Measurements from ENCODE around the gene IQCE. TPM values are rescaled to one million over a fixed set of nuclear protein-coding genes. Genes with fewer than 3 reads are reported as not detected.

IQCE gene
- total RNA-seq, 4 donors from 2014 or later, result 10.5 to 18.6 (median 12.8) TPM

- intact Hi-C loops (cut with DNase I; ENCODE audit: low total_unique reads), result no loop called here
- DNase-seq (ENCODE audit: low spot score in 2 of 2), result no peak
- 61 to 72% methylated on average over 5 to 16 of the region's 18 CpGs for WGBS, 2 donors
- H3K4me3 ChIP-seq (ENCODE audit: low read depth, poor library complexity, severe bottlenecking), result no peak overlapping the region
- TF ChIP-seq CTCF (IDR thresholded peaks at IDR 0.05) (no peak), POLR2A (IDR thresholded peaks at IDR 0.05) (no peak)
These were observed 47.0 kb upstream of the IQCE start for GRCh38 chr7:2511769-2512168.

DNA sequence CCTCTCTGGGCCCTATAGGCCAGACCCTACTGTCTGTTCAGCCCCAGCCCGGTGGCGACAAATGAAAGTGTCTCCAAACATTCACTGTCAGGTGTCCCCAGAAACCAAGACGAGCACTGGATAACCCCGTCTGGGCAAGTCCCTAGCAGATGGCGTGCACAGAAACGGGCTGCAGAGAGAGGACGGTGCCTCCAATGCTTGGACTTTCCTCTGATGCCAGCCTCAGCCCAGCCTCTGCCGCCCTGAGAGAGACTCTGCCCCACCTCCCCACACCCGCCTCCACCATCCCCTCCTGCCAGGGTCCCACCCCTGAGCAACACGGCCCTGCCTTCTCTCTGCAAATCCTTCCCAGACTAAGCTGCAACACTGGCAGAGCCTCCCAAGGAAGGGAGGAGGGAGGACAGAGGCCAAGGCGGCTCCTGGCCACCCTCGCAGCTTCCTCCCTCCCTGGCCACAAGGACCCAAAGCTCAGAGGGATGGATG lies 46.6 kb upstream of the IQCE start:
- WGBS, 2 donors, result 24 to 27% methylated on average over 11 of the region's 12 CpGs
- no peak for DNase-seq (ENCODE audit: low spot score in 2 of 2)
- intact Hi-C loops (cut with DNase I; ENCODE audit: low total_unique reads), result no loop called here
- no peak overlapping the region for H3K4me3 ChIP-seq (ENCODE audit: low read depth, poor library complexity, severe bottlenecking)
- no peak for TF ChIP-seq CTCF (IDR thresholded peaks at IDR 0.05)
- no peak for TF ChIP-seq POLR2A (IDR thresholded peaks at IDR 0.05)

- TF ChIP-seq CTCF (IDR thresholded peaks at IDR 0.05) (no peak), POLR2A (IDR thresholded peaks at IDR 0.05) (no peak)
- DNase-seq (ENCODE audit: low spot score in 2 of 2), result no peak
- WGBS, 2 donors, result 58 to 74% methylated on average over 3 of the region's 3 CpGs
These were observed 46.1 kb upstream of the IQCE start for GRCh38 chr7:2512713-2513112.

GRCh38 chr7:2513702-2514101 lies 45.1 kb upstream of the IQCE start:
- intact Hi-C loops (cut with DNase I; ENCODE audit: low total_unique reads), result no loop called here
- no peak overlapping the region for H3K4me3 ChIP-seq (ENCODE audit: low read depth, poor library complexity, severe bottlenecking)
- 90 to 98% methylated on average over 7 of the region's 7 CpGs for WGBS, 2 donors
- no peak for DNase-seq (ENCODE audit: low spot score in 2 of 2)
- TF ChIP-seq POLR2A (IDR thresholded peaks at IDR 0.05) (no peak), CTCF (IDR thresholded peaks at IDR 0.05) (no peak)

More at GRCh38 chr7:2512713-2513112, 46.1 kb upstream of the IQCE start:
- no peak overlapping the region for H3K4me3 ChIP-seq (ENCODE audit: low read depth, poor library complexity, severe bottlenecking)
- intact Hi-C loops (cut with DNase I; ENCODE audit: low total_unique reads), result no loop called here

DNA sequence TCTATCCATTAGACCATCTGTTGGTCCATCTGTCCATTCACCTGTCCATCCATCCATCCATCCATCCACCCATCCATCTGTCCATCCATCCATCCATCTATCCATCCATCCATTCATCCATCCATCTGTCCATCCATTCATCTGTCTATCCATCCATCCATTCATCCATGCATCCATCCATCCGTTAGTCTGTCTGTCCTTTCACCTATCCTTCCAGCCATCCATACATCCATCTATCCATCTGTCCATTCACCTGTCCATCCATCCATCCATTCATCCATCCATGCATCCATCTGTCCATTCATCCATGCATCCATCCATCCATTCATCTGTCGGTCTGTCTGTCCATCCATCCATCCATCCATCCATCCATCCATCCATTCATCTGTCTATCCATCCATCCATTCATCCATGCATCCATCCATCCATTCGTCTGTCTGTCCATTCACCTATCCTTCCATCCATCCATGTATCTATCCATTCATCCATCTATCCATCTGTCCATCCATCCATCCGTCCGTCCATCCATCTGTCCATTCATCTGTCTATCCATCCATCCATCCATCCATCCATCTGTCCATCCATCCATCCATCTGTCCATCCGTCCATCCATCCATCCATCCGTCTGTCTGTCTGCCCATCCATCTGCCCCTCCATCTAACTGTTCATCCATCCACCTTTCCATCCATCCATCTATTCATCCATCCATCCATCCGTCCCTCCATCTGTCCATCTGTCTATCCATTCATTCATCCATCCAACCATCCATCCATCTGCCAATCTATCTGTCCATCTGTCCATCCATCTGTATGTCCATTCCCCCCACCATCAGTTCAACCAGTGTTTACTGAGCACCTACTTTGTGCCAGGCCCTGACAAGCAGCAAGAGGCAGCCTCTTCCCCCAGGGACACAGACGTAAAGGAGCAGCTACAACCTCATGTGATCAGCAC lies 44.0 kb upstream of the IQCE start:
- no peak for DNase-seq (ENCODE audit: low spot score in 2 of 2)
- 79 to 91% methylated on average over 9 of the region's 9 CpGs for WGBS, 2 donors
- no peak for TF ChIP-seq POLR2A (IDR thresholded peaks at IDR 0.05)
- no peak overlapping the region for H3K4me3 ChIP-seq (ENCODE audit: low read depth, poor library complexity, severe bottlenecking)
- intact Hi-C loops (cut with DNase I; ENCODE audit: low total_unique reads), result no loop called here

- no peak overlapping the region for H3K4me3 ChIP-seq (ENCODE audit: low read depth, poor library complexity, severe bottlenecking)
- DNase-seq (ENCODE audit: low spot score in 2 of 2), result no peak
- intact Hi-C loops (cut with DNase I; ENCODE audit: low total_unique reads), result no loop called here
- TF ChIP-seq CTCF (IDR thresholded peaks at IDR 0.05), result no peak
- no peak for TF ChIP-seq POLR2A (IDR thresholded peaks at IDR 0.05)
- 84 to 86% methylated on average over 9 to 15 of the region's 15 CpGs for WGBS, 2 donors
These were observed 43.2 kb upstream of the IQCE start for GRCh38 chr7:2515424-2516193.
